ENCODE data around the gene CLPX. TPM values are rescaled to one million over a fixed set of nuclear protein-coding genes. Genes with fewer than 3 reads are reported as not detected.

Gene CLPX
- total RNA-seq, 3 donors from 2014 or later = 39.4 to 51.5 (median 50.8) TPM

GRCh38 chr15:65115086-65115485 lies 70.1 kb downstream of the CLPX start, which contains the start of gene UBAP1L:
Gene UBAP1L (minus strand): TSS chr15:65115200. CDS start chr15:65106215, 8,985 bp downstream.
- Histone ChIP-seq H3K4me3 (no peak within 1 kb of the TSS), H3K36me3 (ENCODE audit: low read depth) (peaks cover 5% of the 10 kb centered on the region), H3K9me3 (no peaks in the 10 kb centered on the region), H3K4me1 (ENCODE audit: low read depth) (no peaks in the 10 kb centered on the region)
- ATAC-seq (no peak), DNase-seq (no peak)
- intact Hi-C loops (cut with DNase I, micrococcal nuclease) = no loop called here
- TF ChIP-seq CTCF (IDR thresholded peaks at IDR 0.05) = no peak

GRCh38 chr15:65110676-65111292 lies 74.4 kb downstream of the CLPX start:
- intact Hi-C loops (cut with DNase I, micrococcal nuclease) = no loop called here
- ATAC-seq (no peak), DNase-seq (no peak)
- no peak for TF ChIP-seq CTCF (IDR thresholded peaks at IDR 0.05)
- Histone ChIP-seq H3K36me3 (ENCODE audit: low read depth) (no peaks in the 10 kb centered on the region), H3K9me3 (no peaks in the 10 kb centered on the region), H3K4me3 (no peak overlapping the region), H3K4me1 (ENCODE audit: low read depth) (no peaks in the 10 kb centered on the region)

- Histone ChIP-seq H3K4me3 (no peak overlapping the region), H3K9me3 (no peaks in the 10 kb centered on the region), H3K4me1 (ENCODE audit: low read depth) (peaks cover 3% of the 10 kb centered on the region), H3K36me3 (ENCODE audit: low read depth) (no peaks in the 10 kb centered on the region)
- no peak for TF ChIP-seq CTCF (IDR thresholded peaks at IDR 0.05)
- intact Hi-C loops (cut with DNase I, micrococcal nuclease) = no loop called here
- ATAC-seq (no peak), DNase-seq (no peak)
Measured at GRCh38 chr15:65106011-65106590, 79.0 kb downstream of the CLPX start.

GRCh38 chr15:65105038-65105437 lies 80.1 kb downstream of the CLPX start:
- ATAC-seq = no peak

GRCh38 chr15:65102912-65103311 lies 82.2 kb downstream of the CLPX start:
- intact Hi-C loops (cut with DNase I, micrococcal nuclease) = no loop called here
- DNase-seq (no peak), ATAC-seq (no peak)
- Histone ChIP-seq H3K4me3 (no peak overlapping the region), H3K4me1 (ENCODE audit: low read depth) (peaks cover 12% of the 10 kb centered on the region), H3K9me3 (no peaks in the 10 kb centered on the region), H3K36me3 (ENCODE audit: low read depth) (no peaks in the 10 kb centered on the region)
- TF ChIP-seq CTCF (IDR thresholded peaks at IDR 0.05) = no peak

More at GRCh38 chr15:65105038-65105437, 80.1 kb downstream of the CLPX start:
- Histone ChIP-seq H3K36me3 (ENCODE audit: low read depth) (no peaks in the 10 kb centered on the region), H3K4me3 (no peak overlapping the region), H3K4me1 (ENCODE audit: low read depth) (peaks cover 12% of the 10 kb centered on the region), H3K9me3 (no peaks in the 10 kb centered on the region)
- no peak for DNase-seq
- no peak for TF ChIP-seq CTCF (IDR thresholded peaks at IDR 0.05)
- intact Hi-C loops (cut with DNase I, micrococcal nuclease) = no loop called here
